AG08395 (cell line): Measurements from ENCODE around the gene OXNAD1.

Source experiments
- DNase-seq: peaks from one replicate; pipeline ENCODE4 v3.0.0; 2012; ENCODE audit warnings: mixed read lengths, low spot score

The OXNAD1 gene

GRCh38 chr3:16329036-16329825 is 64.2 kb downstream of the OXNAD1 start:
- no peak for DNase-seq

- DNase-seq: no peak
These were observed 64.8 kb downstream of the OXNAD1 start for GRCh38 chr3:16329826-16330129.

DNA sequence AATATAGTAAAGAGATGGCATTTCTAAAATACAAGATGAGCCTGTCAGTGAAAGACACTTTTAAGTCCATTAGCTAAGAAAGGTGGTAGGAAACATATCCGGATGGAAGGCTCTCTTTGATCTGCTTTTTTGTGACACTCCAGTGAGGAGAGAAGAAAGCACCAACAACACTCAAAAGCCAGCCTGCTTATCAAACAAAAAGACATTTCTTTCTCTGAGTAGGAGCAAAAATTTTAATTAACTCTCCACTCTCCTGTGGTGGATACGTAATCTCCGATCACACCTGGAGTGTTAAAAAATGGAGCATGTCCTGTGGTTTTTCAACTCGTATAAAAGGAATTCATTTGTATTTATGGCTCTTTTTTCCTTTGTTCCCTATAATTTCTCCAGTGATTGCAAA is 65.3 kb downstream of the OXNAD1 start:
- no peak for DNase-seq

- no peak for DNase-seq
These were observed 66.4 kb downstream of the OXNAD1 start for GRCh38 chr3:16331319-16331883.

GRCh38 chr3:16332904-16333426 is 68.0 kb downstream of the OXNAD1 start:
- DNase-seq: peak; percentile 51

- DNase-seq: peak; percentile 50
These were observed 69.9 kb downstream of the OXNAD1 start for GRCh38 chr3:16334909-16335308.

- no peak for DNase-seq
These were observed 70.3 kb downstream of the OXNAD1 start for GRCh38 chr3:16335333-16335732.

GRCh38 chr3:16335772-16336645 is 71.0 kb downstream of the OXNAD1 start:
- no peak for DNase-seq

DNA sequence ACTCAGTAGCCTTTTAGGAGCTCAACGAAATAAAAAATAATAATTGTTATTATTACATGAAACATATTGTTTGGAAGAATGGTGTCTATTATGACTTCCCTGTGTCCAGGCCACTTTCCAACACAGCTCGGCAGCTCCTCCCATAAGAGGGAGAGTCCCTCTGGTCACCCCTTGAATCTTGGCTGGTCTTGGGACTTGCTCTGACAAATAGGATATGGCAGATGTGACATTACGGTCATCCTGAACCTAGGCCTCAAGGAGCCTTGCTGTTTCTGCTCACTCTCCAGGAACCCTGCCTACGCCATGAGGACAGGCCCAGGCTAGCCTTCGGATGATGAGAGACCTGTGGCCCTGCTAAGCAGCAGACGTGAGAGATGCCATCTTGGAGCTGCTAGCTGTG is 71.8 kb downstream of the OXNAD1 start:
- no peak for DNase-seq

GRCh38 chr3:16337856-16338540 is 73.0 kb downstream of the OXNAD1 start:
- peak; percentile 27 for DNase-seq

- peak; percentile 96 for DNase-seq
These were observed 74.0 kb downstream of the OXNAD1 start for GRCh38 chr3:16338999-16339398.

DNA sequence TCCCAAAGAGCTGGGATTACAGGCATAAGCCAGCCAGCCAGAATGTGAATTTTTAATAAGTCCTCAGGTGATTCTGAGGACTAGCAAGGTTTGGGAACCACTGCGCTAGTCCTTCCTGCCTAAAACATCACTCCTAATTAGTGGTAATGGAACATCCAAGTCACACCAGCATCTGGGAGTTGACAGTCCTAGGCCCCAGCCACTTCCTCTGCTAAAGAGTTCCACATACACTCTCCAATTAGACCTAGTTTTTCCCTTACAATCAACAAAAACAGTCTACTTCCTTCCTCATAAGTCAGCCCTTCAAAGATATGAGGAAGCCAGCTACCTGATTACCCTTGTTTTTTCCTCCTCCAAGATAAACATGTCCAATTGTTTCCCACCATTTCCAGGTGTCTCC is 78.1 kb downstream of the OXNAD1 start:
- DNase-seq: no peak

GRCh38 chr3:16346413-16347081 is 81.5 kb downstream of the OXNAD1 start:
- DNase-seq: no peak

DNA sequence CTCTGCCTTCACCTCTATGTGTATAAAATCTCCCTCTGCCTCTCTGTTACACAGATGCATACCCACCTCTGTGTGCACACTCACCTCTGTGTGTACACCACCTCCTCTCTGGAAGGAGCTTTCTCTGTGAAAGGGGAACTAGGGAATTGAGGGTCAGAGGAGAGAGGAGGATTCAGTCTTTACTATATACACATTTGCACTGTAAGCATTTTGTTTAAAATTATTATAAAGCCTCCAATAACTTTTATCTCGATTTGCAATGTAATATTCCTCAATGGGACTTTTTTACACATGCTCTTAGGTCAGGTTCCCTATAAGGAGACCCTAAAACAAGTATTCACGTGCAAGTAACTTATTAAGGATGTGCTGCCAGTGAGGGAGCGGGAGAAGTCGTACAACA is 82.5 kb downstream of the OXNAD1 start:
- DNase-seq: no peak

DNA sequence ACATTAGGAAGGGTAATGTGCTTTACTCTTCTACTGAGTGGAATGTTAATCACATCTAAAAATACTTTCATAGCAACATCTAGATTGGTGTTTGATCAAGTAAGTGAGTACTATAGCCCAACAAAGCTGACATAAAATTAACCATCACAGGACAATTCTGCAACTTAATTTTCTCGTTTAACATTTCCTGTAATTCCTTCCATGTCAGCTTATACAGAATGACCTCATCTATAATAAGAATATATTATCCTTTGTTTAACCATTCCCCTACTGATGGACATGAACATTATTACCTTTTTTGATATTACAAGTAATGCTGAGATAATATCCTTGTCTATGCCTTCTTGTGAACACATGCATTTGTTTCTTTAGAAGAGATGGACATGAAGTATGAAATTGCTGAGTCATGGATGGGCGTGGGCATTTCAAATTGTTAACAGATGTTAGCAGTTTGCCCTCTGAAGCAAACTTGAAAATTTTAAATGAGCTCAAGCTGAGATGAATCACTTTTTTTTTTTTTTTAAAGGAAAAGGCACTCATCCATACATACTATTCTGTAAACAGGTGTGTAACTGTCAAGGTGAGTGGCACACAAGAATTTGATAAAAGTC is 85.1 kb downstream of the OXNAD1 start:
- peak; percentile 57 for DNase-seq

- DNase-seq: peak; percentile 46
These were observed 85.7 kb downstream of the OXNAD1 start for GRCh38 chr3:16350597-16351318.

- DNase-seq: no peak
These were observed 87.4 kb downstream of the OXNAD1 start for GRCh38 chr3:16352428-16352827.

DNA sequence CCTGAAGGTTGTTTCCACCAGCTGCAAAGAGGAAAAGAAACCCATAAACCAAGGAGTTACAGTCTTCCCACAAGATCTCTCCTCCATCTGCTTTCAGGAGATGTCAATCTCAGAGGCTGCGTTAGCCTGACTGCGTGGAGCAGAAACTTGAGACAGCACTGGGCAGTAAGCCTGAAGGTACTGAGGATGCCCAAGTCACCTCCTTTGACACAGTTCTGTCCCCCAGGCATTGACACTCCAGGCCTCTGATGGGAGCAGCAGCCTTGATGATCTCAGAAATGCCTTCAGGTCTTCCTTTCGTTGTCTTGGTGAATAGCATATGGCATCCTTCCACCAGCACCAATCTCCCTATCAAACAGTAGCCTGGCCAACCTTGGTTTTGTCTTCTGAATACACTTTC is 89.3 kb downstream of the OXNAD1 start:
- DNase-seq: no peak
